NB4 (cell line): ENCODE data around the gene ARID2.

Source experiments
- CTCF ChIP-seq: IDR thresholded peaks from one replicate; pipeline ENCODE4 v1.5.1; 2012; ENCODE audit warnings: low read depth, low read length
- MYC ChIP-seq: IDR thresholded peaks from 2 replicates; pipeline ENCODE4 v1.6.1; 2011; ENCODE audit warnings: low read depth, low read length
- POLR2A ChIP-seq: IDR thresholded peaks from 2 replicates; pipeline ENCODE4 v1.6.1; 2011; ENCODE audit warnings: mild to moderate bottlenecking; ENCODE audit not compliant: insufficient read length; ENCODE audit errors: extremely low read depth

- TF ChIP-seq CTCF = no peak
- no peak for TF ChIP-seq POLR2A
- no peak for TF ChIP-seq MYC
Observed at GRCh38 chr12:45938566-45938965, 209.1 kb downstream of the ARID2 start.
